HEK293 (cell line): Measurements from ENCODE around the gene MED15.

ENCODE experiments used
- CTCF ChIA-PET: fragments of 350-600 bp; formaldehyde crosslinking; extraction: SDS; loops from one replicate; lab custom pipeline; 2021; ENCODE audit warnings: antibody characterized with exemption; lab: Yijun Ruan, JAX
- POLR2A ChIA-PET: fragments of 300-600 bp; formaldehyde crosslinking; extraction: SDS; loops from one replicate; lab custom pipeline; 2020; ENCODE audit warnings: antibody characterized with exemption, inconsistent platforms; lab: Yijun Ruan, JAX
- H3K27ac ChIP-seq: fragments of 200-500 bp; sonication (Bioruptor generic); 2 replicates; pipeline ENCODE4 v1.5.1; 2014; ENCODE audit warnings: low read depth, low read length, control low read depth, inconsistent platforms; ENCODE audit errors: extremely low read depth
- H3K36me3 ChIP-seq, 2 experiments: fragments of 200-500 bp in 1 of 2; sonication (Bioruptor generic) in 1 of 2; 1 replicate in 1 of 2; 2 replicates in 1 of 2; pipeline ENCODE4 v1.5.1; 2014 to 2017; ENCODE audit warnings: inconsistent platforms in 2 of 2, low read length in 2 of 2; ENCODE audit not compliant: control insufficient read depth in 2 of 2, insufficient read depth in 1 of 2
- H3K4me1 ChIP-seq: fragments of 200-500 bp; sonication (Bioruptor generic); 2 replicates; pipeline ENCODE4 v1.5.1; 2014; ENCODE audit warnings: mild to moderate bottlenecking, low read length, inconsistent platforms; ENCODE audit not compliant: control insufficient read depth, insufficient read depth
- H3K4me3 ChIP-seq: 2 replicates; pipeline ENCODE4 v1.5.1; 2011; ENCODE audit warnings: low read depth, mild to moderate bottlenecking, control low read depth, low read length, moderate library complexity
- H3K9me3 ChIP-seq: fragments of 200-500 bp; sonication (Bioruptor generic); 2 replicates; pipeline ENCODE4 v1.5.1; 2014; ENCODE audit warnings: low read depth, low read length, inconsistent platforms; ENCODE audit not compliant: control insufficient read depth, insufficient read depth
- GLIS2 ChIP-seq: fragments of 450-650 bp; formaldehyde crosslinking; IDR thresholded peaks from 2 replicates; pipeline ENCODE4 v1.5.1; 2016; ENCODE audit warnings: missing biosample characterization, missing genetic modification characterization
- KLF1 ChIP-seq: fragments of 450-650 bp; formaldehyde crosslinking; IDR thresholded peaks from 2 replicates; pipeline ENCODE4 v1.5.1; 2016; ENCODE audit warnings: missing biosample characterization, missing genetic modification characterization
- KLF16 ChIP-seq: fragments of 450-650 bp; formaldehyde crosslinking; IDR thresholded peaks from 2 replicates; pipeline ENCODE4 v1.5.1; 2017; ENCODE audit warnings: missing biosample characterization, missing genetic modification characterization
- SP2 ChIP-seq: fragments of 450-650 bp; formaldehyde crosslinking; IDR thresholded peaks from 2 replicates; pipeline ENCODE4 v1.5.1; 2016; ENCODE audit warnings: missing biosample characterization, missing genetic modification characterization
- TRIM28 ChIP-seq: IDR thresholded peaks from 2 replicates; pipeline ENCODE4 v1.6.1; 2011; ENCODE audit warnings: low read length, control low read depth, borderline replicate concordance
- ZBTB17 ChIP-seq: fragments of 450-650 bp; formaldehyde crosslinking; IDR thresholded peaks from 2 replicates; pipeline ENCODE4 v1.5.1; 2016; ENCODE audit warnings: missing biosample characterization, missing genetic modification characterization
- ZBTB21 ChIP-seq: fragments of 450-650 bp; formaldehyde crosslinking; IDR thresholded peaks from 2 replicates; pipeline ENCODE4 v1.5.1; 2017; ENCODE audit warnings: missing biosample characterization, missing genetic modification characterization
- ZFP3 ChIP-seq: fragments of 450-650 bp; formaldehyde crosslinking; IDR thresholded peaks from 2 replicates; pipeline ENCODE4 v1.5.1; 2016; ENCODE audit warnings: low read depth, missing biosample characterization, missing genetic modification characterization
- ZFP37 ChIP-seq: fragments of 450-650 bp; formaldehyde crosslinking; IDR thresholded peaks from 2 replicates; pipeline ENCODE4 v1.5.1; 2016; ENCODE audit warnings: missing biosample characterization, missing genetic modification characterization
- ZNF114 ChIP-seq: fragments of 450-650 bp; formaldehyde crosslinking; IDR thresholded peaks from 2 replicates; pipeline ENCODE4 v1.5.0; 2017; ENCODE audit warnings: missing biosample characterization, missing genetic modification characterization
- ZNF132 ChIP-seq: fragments of 450-650 bp; formaldehyde crosslinking; IDR thresholded peaks from 2 replicates; pipeline ENCODE4 v1.5.1; 2017; ENCODE audit warnings: missing biosample characterization, missing genetic modification characterization, borderline replicate concordance
- ZNF133 ChIP-seq: fragments of 450-650 bp; formaldehyde crosslinking; IDR thresholded peaks from 2 replicates; pipeline ENCODE4 v1.5.1; 2016; ENCODE audit warnings: missing biosample characterization, missing genetic modification characterization
- ZNF146 ChIP-seq: fragments of 450-650 bp; formaldehyde crosslinking; IDR thresholded peaks from 2 replicates; pipeline ENCODE4 v1.5.1; 2016; ENCODE audit warnings: missing biosample characterization, missing genetic modification characterization
- ZNF169 ChIP-seq: fragments of 450-650 bp; formaldehyde crosslinking; IDR thresholded peaks from 2 replicates; pipeline ENCODE4 v1.5.1; 2016; ENCODE audit warnings: missing biosample characterization, missing genetic modification characterization
- ZNF175 ChIP-seq: fragments of 450-650 bp; formaldehyde crosslinking; IDR thresholded peaks from 2 replicates; pipeline ENCODE4 v1.5.1; 2016; ENCODE audit warnings: missing biosample characterization, missing genetic modification characterization
- ZNF19 ChIP-seq: fragments of 450-650 bp; formaldehyde crosslinking; IDR thresholded peaks from 2 replicates; pipeline ENCODE4; 2016; ENCODE audit warnings: missing biosample characterization, missing genetic modification characterization, low read depth
- ZNF292 ChIP-seq: fragments of 450-650 bp; formaldehyde crosslinking; IDR thresholded peaks from 2 replicates; pipeline ENCODE4 v1.5.1; 2016; ENCODE audit warnings: low read depth, missing biosample characterization, missing genetic modification characterization, borderline replicate concordance
- ZNF302 ChIP-seq: fragments of 450-650 bp; formaldehyde crosslinking; IDR thresholded peaks from 2 replicates; pipeline ENCODE4 v1.5.1; 2016; ENCODE audit warnings: missing biosample characterization, missing genetic modification characterization, low read depth
- ZNF404 ChIP-seq: fragments of 450-650 bp; formaldehyde crosslinking; IDR thresholded peaks from 2 replicates; pipeline ENCODE4 v1.5.1; 2017; ENCODE audit warnings: missing biosample characterization, missing genetic modification characterization
- ZNF529 ChIP-seq: fragments of 450-650 bp; formaldehyde crosslinking; IDR thresholded peaks from 2 replicates; pipeline ENCODE4 v1.5.1; 2017; ENCODE audit warnings: missing genetic modification characterization, missing biosample characterization; ENCODE audit not compliant: insufficient replicate concordance
- ZNF558 ChIP-seq: fragments of 450-650 bp; formaldehyde crosslinking; IDR thresholded peaks from 2 replicates; pipeline ENCODE4 v1.5.1; 2016; ENCODE audit warnings: missing biosample characterization, missing genetic modification characterization
- ZNF747 ChIP-seq: fragments of 450-650 bp; formaldehyde crosslinking; IDR thresholded peaks from 2 replicates; pipeline ENCODE4 v1.5.1; 2016; ENCODE audit warnings: missing biosample characterization, missing genetic modification characterization
- ZNF791 ChIP-seq: fragments of 450-650 bp; formaldehyde crosslinking; IDR thresholded peaks from 2 replicates; pipeline ENCODE4 v1.5.1; 2016; ENCODE audit warnings: missing biosample characterization, missing genetic modification characterization
- TF ChIP-seq, protein P1 (sequence below): fragments of 450-650 bp; formaldehyde crosslinking; IDR thresholded peaks from 2 replicates; pipeline ENCODE4 v1.5.1; 2016; ENCODE audit warnings: missing biosample characterization, missing genetic modification characterization
- TF ChIP-seq, protein P2 (sequence below): fragments of 450-650 bp; formaldehyde crosslinking; IDR thresholded peaks from 2 replicates; pipeline ENCODE4 v1.5.1; 2016; ENCODE audit warnings: missing biosample characterization, missing genetic modification characterization
- TF ChIP-seq, protein P3 (sequence below): fragments of 450-650 bp; formaldehyde crosslinking; IDR thresholded peaks from 2 replicates; pipeline ENCODE4 v1.5.1; 2016; ENCODE audit warnings: missing biosample characterization, missing genetic modification characterization
- TF ChIP-seq, protein P4 (sequence below): fragments of 450-650 bp; formaldehyde crosslinking; conservative IDR thresholded peaks from 2 replicates; pipeline ENCODE4 v1.5.1; 2016; ENCODE audit warnings: low read depth, missing biosample characterization, missing genetic modification characterization

The MED15 gene

DNA sequence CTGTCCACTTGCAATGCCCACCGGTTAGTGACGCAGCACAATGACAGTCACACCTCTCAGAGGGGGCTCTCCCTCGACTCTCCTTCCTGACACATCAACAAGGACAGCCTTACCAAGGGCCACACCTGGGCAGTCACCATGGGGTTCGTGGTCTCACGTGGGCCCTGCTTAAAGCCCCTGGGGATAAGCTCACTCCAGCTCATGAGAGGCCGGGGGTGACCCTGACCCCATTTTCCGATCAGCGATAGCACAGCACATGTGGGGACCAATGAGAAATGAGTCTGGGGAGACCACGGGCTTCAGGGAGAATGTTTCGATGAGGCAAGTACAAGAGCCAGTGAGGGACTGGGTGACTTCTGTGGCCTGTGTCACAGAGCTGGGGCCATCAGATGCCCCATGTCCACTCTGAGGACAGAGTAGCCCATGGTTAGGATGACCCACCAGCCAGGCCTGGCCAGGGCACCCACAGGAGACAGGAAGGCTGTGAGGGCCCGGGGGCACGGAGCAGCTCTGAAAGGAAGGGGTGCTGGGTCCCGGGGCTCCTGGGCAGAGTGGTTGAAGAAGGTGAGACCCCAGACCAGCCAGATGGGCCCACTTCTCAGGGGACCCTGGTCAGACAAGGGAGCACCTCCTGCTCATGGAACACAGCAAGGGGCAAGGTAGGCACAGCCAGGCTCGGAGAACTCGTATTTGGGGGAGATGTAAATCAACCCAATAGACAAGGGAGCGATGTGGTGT, 128.8 kb downstream of the MED15 start:
- POLR2A ChIA-PET: no interaction called here
- Histone ChIP-seq H3K4me3 (no peak overlapping the region), H3K27ac (no peak overlapping the region), H3K4me1 (no peaks in the 10 kb centered on the region), H3K9me3 (no peaks in the 10 kb centered on the region), H3K36me3 (no peaks in the 10 kb centered on the region)
- CTCF ChIA-PET: no interaction called here
- TF ChIP-seq ZNF529 (tag by site-specific recombination): no peak
- TF ChIP-seq ZFP3 (tag by site-specific recombination): no peak
- TF ChIP-seq ZNF558: no peak
- no peak for TF ChIP-seq ZNF146 (tag by site-specific recombination)
- no peak for TF ChIP-seq KLF16 (tag by site-specific recombination)
- TF ChIP-seq, protein P1, sequence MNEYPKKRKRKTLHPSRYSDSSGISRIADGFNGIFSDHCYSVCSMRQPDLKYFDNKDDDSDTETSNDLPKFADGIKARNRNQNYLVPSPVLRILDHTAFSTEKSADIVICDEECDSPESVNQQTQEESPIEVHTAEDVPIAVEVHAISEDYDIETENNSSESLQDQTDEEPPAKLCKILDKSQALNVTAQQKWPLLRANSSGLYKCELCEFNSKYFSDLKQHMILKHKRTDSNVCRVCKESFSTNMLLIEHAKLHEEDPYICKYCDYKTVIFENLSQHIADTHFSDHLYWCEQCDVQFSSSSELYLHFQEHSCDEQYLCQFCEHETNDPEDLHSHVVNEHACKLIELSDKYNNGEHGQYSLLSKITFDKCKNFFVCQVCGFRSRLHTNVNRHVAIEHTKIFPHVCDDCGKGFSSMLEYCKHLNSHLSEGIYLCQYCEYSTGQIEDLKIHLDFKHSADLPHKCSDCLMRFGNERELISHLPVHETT (tag by site-specific recombination): no peak
- TF ChIP-seq ZNF404: no peak
- TF ChIP-seq ZNF133 (tag by site-specific recombination): no peak
- no peak for TF ChIP-seq ZNF169 (tag by site-specific recombination)
- TF ChIP-seq, protein P2, sequence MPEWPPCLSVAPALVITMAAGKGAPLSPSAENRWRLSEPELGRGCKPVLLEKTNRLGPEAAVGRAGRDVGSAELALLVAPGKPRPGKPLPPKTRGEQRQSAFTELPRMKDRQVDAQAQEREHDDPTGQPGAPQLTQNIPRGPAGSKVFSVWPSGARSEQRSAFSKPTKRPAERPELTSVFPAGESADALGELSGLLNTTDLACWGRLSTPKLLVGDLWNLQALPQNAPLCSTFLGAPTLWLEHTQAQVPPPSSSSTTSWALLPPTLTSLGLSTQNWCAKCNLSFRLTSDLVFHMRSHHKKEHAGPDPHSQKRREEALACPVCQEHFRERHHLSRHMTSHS (tag by site-specific recombination): no peak
- TF ChIP-seq ZFP37 (tag by site-specific recombination): no peak
- TF ChIP-seq SP2 (tag by site-specific recombination): no peak
- no peak for TF ChIP-seq ZNF791 (tag by site-specific recombination)
- no peak for TF ChIP-seq ZNF114 (tag by site-specific recombination)
- TF ChIP-seq ZNF292: no peak

DNA sequence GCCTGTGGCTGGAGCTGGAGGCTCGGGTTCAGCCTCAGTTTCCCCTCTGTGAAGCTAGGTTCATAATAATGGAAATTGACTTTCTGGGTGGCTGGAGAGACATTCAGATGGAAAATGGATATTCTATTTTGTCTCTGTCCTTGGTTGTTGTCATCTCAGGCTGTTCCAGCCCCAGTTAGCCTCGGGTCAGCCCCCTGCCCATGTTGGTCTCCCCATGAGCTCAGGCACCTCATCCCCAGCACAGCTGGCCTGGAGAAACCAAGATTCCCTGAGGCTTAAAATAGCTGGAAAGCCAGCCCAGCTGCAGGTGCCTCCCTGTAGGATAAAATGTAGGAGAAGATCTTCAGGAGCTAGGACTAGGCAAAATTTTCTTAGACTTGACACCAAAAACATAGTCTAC, 129.5 kb downstream of the MED15 start:
- CTCF ChIA-PET: interaction anchor here (1.1 kb wide), 1 partner anchor 30 kb away, joined by 3 read pairs; no protein-coding TSS in a partner anchor
- Histone ChIP-seq H3K9me3 (no peaks in the 10 kb centered on the region), H3K27ac (no peak overlapping the region), H3K4me3 (no peak overlapping the region), H3K36me3 (no peaks in the 10 kb centered on the region), H3K4me1 (no peaks in the 10 kb centered on the region)
- POLR2A ChIA-PET: no interaction called here
- TF ChIP-seq ZNF175 (tag by site-specific recombination): no peak
- TF ChIP-seq ZBTB17 (tag by site-specific recombination): no peak
- TF ChIP-seq, protein P3, sequence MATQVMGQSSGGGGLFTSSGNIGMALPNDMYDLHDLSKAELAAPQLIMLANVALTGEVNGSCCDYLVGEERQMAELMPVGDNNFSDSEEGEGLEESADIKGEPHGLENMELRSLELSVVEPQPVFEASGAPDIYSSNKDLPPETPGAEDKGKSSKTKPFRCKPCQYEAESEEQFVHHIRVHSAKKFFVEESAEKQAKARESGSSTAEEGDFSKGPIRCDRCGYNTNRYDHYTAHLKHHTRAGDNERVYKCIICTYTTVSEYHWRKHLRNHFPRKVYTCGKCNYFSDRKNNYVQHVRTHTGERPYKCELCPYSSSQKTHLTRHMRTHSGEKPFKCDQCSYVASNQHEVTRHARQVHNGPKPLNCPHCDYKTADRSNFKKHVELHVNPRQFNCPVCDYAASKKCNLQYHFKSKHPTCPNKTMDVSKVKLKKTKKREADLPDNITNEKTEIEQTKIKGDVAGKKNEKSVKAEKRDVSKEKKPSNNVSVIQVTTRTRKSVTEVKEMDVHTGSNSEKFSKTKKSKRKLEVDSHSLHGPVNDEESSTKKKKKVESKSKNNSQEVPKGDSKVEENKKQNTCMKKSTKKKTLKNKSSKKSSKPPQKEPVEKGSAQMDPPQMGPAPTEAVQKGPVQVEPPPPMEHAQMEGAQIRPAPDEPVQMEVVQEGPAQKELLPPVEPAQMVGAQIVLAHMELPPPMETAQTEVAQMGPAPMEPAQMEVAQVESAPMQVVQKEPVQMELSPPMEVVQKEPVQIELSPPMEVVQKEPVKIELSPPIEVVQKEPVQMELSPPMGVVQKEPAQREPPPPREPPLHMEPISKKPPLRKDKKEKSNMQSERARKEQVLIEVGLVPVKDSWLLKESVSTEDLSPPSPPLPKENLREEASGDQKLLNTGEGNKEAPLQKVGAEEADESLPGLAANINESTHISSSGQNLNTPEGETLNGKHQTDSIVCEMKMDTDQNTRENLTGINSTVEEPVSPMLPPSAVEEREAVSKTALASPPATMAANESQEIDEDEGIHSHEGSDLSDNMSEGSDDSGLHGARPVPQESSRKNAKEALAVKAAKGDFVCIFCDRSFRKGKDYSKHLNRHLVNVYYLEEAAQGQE (tag by site-specific recombination): no peak
- TF ChIP-seq TRIM28: no peak
- TF ChIP-seq GLIS2 (tag by site-specific recombination): no peak
- TF ChIP-seq, protein P4, sequence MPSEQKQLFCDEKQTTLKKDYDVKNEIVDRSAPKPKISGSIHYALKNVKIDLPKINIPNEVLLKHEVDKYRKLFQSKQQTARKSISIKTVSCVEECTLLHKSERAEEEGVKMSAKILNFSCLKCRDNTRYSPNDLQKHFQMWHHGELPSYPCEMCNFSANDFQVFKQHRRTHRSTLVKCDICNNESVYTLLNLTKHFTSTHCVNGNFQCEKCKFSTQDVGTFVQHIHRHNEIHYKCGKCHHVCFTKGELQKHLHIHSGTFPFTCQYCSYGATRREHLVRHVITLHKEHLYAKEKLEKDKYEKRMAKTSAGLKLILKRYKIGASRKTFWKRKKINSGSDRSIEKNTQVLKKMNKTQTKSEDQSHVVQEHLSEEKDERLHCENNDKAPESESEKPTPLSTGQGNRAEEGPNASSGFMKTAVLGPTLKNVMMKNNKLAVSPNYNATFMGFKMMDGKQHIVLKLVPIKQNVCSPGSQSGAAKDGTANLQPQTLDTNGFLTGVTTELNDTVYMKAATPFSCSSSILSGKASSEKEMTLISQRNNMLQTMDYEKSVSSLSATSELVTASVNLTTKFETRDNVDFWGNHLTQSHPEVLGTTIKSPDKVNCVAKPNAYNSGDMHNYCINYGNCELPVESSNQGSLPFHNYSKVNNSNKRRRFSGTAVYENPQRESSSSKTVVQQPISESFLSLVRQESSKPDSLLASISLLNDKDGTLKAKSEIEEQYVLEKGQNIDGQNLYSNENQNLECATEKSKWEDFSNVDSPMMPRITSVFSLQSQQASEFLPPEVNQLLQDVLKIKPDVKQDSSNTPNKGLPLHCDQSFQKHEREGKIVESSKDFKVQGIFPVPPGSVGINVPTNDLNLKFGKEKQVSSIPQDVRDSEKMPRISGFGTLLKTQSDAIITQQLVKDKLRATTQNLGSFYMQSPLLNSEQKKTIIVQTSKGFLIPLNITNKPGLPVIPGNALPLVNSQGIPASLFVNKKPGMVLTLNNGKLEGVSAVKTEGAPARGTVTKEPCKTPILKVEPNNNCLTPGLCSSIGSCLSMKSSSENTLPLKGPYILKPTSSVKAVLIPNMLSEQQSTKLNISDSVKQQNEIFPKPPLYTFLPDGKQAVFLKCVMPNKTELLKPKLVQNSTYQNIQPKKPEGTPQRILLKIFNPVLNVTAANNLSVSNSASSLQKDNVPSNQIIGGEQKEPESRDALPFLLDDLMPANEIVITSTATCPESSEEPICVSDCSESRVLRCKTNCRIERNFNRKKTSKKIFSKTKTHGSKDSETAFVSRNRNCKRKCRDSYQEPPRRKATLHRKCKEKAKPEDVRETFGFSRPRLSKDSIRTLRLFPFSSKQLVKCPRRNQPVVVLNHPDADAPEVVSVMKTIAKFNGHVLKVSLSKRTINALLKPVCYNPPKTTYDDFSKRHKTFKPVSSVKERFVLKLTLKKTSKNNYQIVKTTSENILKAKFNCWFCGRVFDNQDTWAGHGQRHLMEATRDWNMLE: no peak
- no peak for TF ChIP-seq ZNF747 (tag by site-specific recombination)
- TF ChIP-seq KLF1 (tag by site-specific recombination): no peak
- no peak for TF ChIP-seq ZNF132 (tag by site-specific recombination)
- no peak for TF ChIP-seq ZNF19 (tag by site-specific recombination)
- no peak for TF ChIP-seq ZNF302 (tag by site-specific recombination)
- no peak for TF ChIP-seq ZBTB21 (tag by site-specific recombination)
